Measurements from ENCODE around the gene ZNF217.
"Not testable (repeated sequence)": the region's sequence is repeated elsewhere in the genome, so short reads cannot be mapped to it uniquely, and the experiment has no call there.

The ZNF217 gene

DNA sequence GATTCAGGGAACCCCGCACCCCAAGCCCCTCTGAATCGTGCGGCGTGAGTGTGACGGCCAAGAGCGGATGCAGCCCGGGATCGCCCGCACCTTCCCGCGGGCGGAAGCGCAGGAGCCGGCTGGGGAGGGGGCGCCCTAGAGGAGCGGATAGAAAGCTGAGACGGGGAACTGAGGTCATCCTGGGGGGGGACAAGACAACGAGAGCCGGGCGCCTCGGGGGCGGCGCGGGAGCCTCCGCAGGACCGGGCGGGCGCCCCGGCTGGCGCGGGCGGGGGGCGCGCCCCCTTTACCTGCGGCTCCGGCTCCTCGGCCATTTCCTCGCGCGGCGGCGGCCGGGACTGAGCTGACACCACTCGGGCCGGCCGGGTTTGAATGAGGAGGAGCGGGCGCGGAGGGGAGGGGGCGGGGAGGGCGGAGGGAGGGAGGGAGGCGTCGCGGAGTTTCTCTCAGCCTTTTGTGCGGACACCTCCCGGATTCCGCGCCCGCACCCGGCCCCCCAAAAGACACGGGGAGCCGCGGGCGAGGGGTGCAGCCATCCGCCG, at the start of gene ZNF217:
ZNF217 (minus strand) TSS at position 374 of the 542 bp plus-strand sequence. CDS start 11,013 bp downstream, outside the sequence.
- DNase-seq (ENCODE audit: low spot score), result not testable (repeated sequence)

DNA sequence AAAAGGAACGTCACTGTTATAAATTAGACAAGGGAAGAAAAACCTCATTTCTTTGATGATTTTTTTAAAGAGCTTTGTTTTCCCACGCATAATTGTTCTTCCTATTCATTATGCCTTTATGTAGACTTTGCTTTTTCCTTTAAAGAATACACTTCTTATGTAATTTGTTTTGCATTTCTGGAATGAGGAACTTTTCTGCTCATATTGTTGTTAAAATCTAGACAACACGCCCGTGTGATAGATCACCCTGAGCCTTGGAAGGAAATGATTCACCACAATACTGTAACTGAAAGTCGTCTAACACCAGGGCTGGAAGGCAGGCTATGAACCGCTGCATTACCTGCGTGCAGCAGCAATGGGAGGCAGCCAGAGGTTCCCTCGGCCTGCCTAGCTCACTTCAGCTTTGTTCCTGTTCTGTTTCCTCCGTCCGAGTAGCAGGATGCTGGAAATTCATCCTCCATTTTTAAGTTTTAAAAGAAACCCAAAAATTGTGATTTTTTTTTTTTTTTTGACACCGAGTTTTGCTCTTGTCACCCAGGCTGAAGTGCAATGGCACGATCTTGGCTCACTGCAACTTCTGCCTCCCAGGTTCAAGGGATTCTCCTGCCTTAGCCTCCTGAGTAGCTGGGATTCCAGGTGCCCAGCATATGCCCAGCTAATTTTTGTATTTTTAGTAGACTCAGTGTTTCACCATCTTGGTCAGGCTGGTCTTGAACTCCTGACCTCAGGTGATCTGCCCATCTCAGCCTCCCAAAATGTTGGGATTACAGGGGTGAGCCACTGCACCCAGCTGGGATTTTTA, 49.6 kb upstream of the ZNF217 start:
- DNase-seq (ENCODE audit: low spot score), result peak; percentile 44

DNA sequence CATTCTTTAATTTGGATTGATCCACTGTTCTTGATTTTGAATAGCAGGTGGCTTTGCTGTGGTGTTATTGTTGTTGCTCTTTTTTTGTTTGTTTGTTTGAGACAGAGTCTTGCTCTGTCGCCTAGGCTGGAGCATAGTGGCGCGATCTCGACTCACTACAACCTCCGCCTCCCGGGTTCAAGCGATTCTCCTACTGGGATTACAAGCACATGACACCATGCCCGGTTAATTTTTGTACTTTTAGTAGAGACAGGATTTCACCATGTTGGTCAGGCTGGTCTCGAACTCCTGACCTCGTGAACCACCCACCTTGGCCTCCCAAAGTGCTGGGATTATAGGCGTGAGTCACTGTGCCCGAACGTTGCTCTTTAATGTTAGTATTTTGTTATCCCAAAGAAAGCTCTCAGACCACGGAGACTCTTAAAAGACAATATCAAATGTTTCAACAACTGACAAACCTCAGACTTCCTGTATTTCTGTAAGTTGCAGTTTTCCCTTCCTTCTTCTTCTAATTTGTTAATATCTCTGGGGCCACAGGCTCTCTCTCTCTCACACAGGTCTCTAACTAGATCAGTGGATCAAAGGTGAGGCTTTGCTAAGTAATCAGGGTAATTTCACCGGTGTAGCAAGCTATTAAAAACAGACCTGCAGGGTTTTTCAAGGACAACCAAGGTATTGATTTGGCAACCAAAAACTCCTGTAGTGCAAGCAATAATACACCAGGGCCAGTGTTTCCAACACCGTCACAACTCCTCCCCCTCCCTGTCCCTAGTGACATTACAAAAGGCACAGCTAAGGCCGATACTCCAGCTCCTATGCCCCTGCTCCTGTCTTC, 48.8 kb upstream of the ZNF217 start:
- no peak for DNase-seq (ENCODE audit: low spot score)

DNA sequence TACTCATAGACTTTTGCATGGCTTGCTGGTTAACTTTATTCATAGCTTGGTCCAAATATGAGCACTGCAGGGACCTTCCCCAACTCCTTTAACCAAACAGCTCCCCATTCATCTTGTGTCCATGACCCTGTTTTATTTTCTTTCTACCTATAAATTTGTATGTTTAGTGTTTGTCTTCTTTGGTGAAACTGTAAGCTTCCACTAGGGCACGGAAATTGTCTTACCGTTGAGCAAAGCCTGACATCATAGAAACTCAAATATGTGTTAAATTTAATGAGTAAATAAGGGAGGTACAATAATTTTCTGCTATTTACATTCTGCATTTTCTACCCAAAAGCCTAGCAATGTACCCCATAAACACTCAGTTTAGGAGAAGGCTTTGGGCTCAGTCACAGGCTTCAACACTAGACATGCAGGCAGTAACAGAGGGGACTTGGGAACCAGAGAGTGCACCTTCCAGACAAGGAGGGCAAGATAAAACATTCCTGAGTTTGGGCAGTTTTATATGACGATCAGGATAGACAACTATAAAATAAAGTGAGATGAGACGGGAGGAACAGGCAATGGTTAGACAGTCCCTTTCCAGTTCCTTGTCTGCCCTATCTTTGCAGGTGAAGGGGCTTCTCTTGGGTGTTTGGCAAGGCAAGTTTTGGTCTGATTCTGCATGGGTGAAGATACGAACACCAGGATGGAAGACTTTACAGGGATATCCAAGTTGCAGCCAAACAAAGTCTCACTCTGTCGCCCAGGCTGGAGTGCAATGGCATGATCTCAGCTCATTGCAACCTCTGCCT, 46.2 kb upstream of the ZNF217 start:
- DNase-seq (ENCODE audit: low spot score), result no peak

DNA sequence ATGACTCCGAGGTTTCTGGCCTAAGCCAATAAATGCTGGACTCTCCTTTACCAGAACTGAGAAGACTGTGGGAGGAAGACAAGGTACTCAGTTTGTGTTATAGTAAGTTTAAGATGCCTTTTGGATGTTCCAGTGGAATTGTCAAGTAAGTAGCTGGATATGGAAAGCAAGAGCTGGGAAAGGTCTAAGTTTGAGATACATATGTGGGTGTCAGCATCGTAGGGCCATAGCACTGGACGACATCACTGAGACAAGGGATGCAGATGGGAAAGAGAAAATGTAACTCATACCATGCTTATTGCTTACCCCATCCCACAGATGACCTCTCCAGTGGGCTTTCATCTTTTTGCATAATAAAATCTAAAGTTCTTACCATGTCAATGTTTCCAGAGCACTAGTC, 45.5 kb upstream of the ZNF217 start:
- no peak for DNase-seq (ENCODE audit: low spot score)

DNA sequence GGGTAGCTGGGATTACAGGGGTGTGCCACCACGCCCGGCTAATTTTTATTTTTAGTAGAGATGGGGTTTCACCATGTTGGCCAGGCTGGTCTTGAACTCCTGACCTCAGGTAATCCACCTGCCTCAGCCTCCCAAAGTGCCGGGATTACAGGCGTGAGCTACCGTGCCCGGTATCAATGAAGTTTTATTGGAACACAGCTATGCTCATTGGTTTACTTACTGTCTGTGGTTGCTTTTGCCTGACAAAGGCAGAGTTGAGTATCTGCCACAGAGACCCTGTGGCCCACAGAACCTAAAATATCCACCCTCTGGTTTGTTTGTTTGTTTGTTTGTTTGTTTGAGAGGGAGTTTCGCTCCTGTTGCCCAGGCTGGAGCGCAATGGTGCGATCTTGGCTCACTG, 43.7 kb upstream of the ZNF217 start:
- DNase-seq (ENCODE audit: low spot score), result not testable (repeated sequence)

DNA sequence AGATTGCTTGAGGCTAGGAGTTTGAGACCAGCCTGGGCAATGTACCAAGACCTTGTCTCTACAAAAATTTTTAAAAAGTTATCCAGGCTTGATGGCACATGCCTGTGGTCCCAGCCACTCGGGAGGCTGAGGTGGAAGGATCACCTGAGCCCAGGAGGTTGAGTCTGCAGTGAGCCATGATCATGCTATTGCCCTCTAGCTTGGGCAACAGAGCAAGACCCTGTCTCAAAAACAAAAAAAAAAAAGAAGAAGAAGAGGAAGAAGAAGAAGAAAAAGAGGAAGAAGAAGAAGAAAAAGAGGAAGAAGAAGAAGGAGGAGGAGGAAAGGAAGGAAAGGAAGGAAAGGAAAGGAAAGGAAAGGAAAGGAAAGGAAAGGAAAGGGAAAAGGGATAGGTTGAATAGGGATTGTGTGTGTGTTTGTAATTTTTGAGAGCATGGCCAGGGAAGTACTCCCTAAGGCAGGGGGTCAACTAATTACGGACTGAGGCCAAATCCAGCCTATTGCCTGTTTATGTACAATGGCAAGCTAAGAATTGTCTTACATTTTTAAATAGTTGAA, 43.0 kb upstream of the ZNF217 start:
- DNase-seq (ENCODE audit: low spot score), result no peak

DNA sequence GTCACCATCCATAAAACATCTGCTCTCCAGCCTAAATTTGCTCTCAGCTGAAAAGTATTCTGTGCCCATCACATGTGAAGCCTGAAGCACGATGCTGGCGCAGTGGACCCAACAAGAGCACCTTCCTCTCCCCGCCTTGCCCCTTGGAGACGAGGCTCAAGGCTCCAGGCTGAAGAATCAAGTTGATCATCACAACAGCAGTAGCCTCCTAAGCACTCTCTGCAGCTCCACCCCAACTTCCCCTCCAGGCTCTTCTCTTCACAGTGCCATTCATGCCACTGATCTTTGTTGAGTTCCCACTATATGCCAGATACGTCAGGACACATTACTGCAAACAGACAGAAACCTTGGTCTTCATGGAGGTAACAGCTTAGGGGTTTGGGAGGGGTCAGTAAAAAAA, 41.6 kb upstream of the ZNF217 start:
- DNase-seq (ENCODE audit: low spot score), result no peak

DNA sequence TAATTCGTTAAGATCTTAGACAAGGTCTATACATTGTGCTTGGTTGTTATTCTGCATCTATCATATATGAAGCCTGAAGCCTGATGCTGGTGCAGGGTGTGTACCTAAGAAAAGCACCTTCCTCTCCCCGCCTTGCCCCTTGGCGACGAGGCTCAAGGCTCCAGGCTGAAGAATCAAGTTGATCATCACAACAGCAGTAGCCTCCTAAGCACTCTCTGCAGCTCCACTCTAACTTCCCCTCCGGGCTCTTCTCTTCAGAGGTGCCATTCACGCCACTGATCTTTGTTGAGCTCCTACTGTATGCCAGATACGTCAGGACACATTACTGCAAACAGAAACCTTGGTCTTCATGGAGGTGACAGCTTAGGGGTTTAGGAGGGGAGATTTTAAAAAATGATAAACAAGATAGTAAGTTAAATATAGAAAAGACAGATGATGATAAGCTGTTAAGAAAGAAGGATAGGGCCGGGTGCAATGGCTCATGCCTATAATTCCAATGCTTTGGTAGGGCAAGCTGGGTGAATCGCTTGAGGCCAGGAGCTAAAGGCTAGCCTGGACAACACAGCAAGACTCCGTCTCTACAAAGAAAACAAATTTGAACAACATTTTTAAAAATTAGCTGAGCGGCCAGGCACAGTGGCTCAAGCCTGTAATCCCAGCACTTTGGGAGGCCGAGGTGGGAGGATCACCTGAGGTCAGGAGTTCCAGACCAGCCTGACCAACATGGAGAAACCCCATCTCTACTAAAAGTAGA, 38.4 kb upstream of the ZNF217 start:
- DNase-seq (ENCODE audit: low spot score), result no peak

DNA sequence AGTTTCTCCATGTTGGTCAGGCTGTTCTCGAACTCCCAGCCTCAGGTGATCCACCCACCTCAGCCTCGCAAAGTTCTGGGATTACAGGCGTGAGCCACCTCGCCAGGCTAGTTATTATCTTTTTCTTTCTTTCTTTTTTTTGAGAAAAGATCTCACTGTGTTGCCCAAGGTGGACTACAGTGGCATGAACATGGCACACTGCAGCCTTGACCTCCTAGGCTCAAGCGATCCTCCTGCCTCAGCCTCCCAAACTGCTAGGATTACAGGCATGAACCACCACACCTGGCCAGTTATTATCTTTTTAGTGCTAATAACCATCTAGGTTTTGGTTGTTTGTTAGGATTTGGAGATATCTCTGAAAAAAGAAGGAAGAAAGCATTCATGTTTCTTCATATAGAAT, 35.8 kb upstream of the ZNF217 start:
- DNase-seq (ENCODE audit: low spot score), result no peak

DNA sequence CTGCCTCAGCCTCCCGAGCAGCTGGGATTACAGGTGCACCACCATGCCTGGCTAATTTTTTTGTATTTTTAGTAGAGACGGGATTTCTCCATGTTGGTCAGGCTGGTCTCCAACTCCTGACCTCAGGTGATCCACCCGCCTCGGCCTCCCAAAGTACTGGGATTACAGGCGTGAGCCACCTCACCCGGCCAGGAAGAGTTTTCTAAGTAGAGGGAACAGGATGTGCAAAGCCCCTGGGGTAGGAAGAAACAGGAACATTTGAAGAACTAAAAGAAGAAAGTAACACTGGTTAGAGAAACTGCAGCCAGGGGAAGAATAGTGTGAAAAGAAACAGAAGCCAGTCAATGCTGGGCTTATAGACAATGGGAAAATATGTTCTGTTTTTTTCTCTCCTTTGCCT, 35.1 kb upstream of the ZNF217 start:
- not testable (repeated sequence) for DNase-seq (ENCODE audit: low spot score)

DNA sequence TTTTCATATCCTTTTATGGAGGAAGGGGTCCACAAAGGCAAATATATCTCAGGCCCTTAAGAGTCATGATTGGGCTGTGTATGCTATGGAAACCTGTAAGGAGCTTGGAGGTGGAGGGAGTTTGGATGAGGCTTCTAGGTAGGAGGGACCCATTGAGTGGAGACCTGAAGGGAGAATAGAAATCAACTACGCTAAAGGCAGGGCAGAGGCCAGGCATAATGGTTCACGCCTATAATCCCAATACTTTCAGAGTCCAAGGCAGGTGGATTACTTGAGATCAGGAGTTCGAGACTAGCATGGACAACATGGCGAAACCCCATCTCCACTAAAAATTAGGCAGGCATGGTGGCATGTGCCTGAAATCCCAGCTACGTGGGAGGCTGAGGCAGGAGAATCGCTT, 34.4 kb upstream of the ZNF217 start:
- DNase-seq (ENCODE audit: low spot score), result no peak

DNA sequence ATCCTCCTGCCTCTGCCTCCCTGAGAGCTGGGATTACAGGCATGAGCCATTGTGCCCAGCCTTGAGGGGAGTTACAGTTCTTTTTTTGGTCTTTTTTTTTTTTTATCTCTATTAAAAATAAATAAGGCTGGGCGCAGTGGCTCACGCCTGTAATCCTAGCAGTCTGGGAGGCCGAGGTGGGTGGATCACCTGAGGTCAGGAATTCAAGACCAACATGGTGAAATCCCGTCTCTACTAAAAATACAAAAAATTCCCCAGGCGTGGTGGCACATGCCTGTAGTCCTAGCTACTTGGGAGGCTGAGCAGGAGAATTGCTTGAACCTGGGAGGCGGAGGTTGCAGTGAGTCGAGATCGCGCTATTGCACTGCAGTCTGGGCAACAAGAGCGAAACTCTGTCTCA, 33.4 kb upstream of the ZNF217 start:
- not testable (repeated sequence) for DNase-seq (ENCODE audit: low spot score)

DNA sequence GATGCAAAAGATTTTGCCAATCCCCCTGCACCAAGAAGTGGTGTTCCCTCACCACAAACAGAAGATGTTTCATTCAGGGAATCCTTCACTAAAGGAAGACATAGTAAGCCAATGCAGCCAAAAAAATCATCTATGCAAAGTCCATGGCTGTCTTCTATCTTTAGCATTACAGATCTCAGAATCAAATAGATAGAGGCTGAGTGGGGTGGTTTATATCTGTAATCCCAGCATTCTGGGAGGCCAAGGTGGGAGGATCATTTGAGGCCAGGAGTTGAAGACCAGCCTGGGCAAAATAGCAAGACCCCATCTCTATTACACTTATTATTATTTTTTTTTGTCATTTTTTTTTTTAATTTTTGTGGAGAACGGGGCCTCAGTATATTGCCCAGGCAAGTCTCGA, 32.9 kb upstream of the ZNF217 start:
- no peak for DNase-seq (ENCODE audit: low spot score)

DNA sequence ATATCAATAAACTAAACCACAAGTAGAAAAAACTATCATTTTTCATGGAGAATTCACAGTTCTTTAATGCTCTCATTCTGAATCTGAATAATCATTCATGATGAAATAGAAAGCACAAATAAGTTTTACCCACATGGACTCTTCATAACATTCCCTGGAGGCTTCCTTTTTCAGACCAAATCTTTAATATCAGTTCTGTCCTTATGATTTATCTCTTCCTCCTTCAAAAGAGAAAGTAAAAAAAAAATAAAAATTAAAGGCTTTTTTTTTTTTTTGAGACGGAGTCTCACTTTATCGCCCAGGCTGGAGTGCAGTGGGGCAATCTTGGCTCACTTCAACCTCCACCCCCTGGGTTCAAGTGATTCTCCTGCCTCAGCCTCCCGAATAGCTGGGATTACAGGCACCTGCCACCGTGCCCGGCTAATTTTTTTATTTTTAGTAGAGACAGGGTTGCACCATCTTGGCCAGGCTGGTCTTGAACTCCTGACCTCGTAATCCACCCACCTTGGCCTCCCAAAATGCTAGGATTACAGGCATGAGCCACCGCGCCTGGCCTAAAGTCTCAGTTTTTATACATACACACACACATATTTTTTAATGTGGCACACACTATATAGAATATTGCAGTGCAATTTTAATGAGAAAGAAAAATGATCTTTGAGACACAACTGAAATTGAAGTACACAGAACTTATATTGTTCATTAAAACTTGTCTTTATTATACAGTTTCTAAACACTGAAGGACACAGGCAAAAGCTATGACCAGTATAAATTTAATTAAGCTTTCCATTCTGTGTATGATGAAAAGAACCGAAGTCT, 31.9 kb upstream of the ZNF217 start:
- DNase-seq (ENCODE audit: low spot score), result no peak

DNA sequence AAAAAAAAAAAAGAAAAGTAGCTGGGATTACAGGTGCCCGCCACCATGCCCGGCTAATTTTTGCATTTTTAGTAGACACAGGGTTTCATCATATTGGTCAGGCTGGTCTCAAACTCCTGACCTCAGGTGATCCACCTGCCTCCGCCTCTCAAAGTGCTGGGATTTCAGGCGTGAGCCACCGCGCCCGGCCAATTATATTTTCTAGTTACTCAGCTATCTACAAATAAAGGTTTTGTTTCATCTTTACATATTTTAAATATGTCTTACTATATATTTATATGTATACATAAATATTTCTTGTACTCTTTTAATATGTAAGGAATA, 31.2 kb upstream of the ZNF217 start:
- DNase-seq (ENCODE audit: low spot score), result not testable (repeated sequence)

DNA sequence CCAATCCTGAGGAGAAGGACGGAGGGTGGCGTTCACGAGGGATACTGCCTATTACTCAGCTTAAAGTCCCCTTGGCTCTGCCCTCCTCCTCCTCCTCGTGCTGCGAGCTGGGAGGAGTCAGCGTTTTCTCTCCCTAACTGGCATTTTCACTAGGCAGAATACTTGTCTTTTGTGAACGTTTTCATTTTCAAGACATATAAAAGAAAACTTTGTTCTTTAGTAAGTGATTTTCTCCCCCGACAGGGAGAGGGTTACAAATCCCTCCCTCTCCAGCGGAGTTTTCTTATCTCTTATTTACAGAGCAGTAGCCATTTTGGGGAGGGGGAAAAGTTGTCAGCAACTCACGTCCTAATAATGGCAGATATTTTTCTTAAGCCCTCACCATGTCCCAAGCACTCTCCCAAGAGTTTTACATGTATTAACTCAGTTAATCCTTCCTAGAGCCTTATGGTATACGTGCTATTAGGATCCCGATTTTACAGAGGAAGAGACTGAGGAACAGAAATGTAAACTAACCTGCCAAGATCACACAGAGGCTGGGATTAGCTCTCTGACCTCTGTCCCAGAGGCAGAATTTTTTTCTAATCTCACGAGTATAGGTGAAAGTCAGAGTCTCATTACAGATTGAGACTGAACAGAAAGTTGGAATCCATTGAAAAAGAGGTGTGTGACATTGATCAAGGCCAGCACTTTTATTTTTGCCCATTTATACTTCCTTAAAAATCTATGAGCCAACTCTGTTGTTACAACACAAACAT, 30.0 kb upstream of the ZNF217 start:
- no peak for DNase-seq (ENCODE audit: low spot score)

DNA sequence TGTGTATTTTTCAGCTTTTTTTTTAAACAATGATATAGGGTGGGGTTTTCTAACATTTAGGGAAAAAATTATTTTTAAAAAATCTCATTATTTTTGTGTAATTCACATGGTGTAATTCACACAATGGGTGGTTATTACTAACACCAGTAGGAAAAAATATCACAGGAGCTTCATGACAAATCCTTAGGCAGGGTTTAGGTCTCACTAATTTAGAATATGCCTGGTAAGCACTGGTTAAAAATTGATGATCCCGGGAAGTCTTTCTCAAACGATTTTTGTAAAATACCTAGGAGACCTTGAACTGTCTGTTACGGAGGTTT, 29.5 kb upstream of the ZNF217 start:
- no peak for DNase-seq (ENCODE audit: low spot score)

DNA sequence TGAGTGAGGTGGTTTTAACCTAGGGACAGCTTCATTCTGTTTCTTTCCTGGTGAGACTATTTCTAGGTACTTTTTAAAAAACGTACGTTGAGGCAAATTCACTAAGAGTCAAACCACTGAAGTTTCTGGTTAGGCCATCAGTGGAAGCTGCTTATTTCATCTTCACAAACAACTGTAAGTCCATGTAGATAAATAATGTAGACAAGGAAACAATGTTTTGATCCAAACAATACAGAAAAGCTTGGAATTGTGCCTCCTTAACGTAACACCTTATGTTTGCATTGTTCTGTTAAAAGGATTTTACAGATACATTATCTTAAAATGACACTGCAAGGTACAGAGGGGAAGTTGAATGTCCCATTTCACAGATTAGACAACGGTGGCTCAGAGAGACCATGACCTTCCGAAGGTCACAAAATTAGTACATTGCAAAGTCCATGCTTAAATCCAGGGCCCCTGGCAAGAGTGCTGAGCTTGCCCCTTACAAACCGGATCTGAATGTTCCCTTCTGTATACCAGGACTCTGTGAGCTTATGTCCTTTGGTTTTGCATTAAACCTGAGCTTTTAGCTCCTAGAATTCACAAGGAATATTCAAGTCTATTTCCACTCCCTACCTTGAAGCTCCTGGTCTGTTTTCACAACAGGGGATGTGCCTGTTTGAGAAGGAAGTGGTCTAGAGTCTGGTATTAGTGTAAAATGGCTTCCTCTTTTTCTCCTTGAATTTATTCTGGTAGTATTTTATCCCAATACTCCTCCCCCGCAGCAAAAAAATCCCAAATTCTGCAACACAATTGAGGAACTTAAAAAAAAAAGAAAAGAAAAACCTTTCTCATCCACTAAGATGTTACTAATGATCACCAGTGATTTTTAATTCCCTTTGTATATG, 28.9 kb upstream of the ZNF217 start:
- DNase-seq (ENCODE audit: low spot score), result no peak

All from germinal center (tissue), 1 donor.